H9 (cell line): ENCODE results near the gene PARK7. TPM values are rescaled to one million over a fixed set of nuclear protein-coding genes. Genes with fewer than 3 reads are reported as not detected.

Source experiments
- DNase-seq: peaks from one replicate; pipeline ENCODE4 v3.0.0-alpha.2; 2017
- H2AFZ ChIP-seq: one replicate; pipeline ENCODE4 v1.6.1; 2013; ENCODE audit warnings: mild to moderate bottlenecking, low read length, control low read depth, moderate library complexity
- H2AK5ac ChIP-seq: 2 replicates; pipeline ENCODE4 v1.6.1; 2013; ENCODE audit warnings: low read length, control low read depth, mixed read lengths; ENCODE audit not compliant: insufficient read length
- H2BK120ac ChIP-seq: one replicate; pipeline ENCODE4 v1.6.1; 2013; ENCODE audit warnings: low read depth, mild to moderate bottlenecking, low read length, control low read depth, inconsistent platforms; ENCODE audit not compliant: poor library complexity, severe bottlenecking
- H2BK12ac ChIP-seq: 2 replicates; pipeline ENCODE4 v1.6.1; 2013; ENCODE audit warnings: low read length, control low read depth, mixed read lengths, low read depth; ENCODE audit not compliant: insufficient read length
- H2BK15ac ChIP-seq: 2 replicates; pipeline ENCODE4 v1.6.1; 2013; ENCODE audit warnings: low read depth, low read length, control low read depth
- H2BK20ac ChIP-seq: one replicate; pipeline ENCODE4 v1.6.1; 2013; ENCODE audit warnings: low read depth, mild to moderate bottlenecking, low read length, control low read depth, inconsistent platforms; ENCODE audit not compliant: poor library complexity, severe bottlenecking
- H2BK5ac ChIP-seq: 2 replicates; pipeline ENCODE4 v1.6.1; 2013; ENCODE audit warnings: low read length, control low read depth, mixed read lengths; ENCODE audit not compliant: insufficient read length
- H3K14ac ChIP-seq: 2 replicates; pipeline ENCODE4 v1.6.1; 2013; ENCODE audit warnings: low read length, control low read depth; ENCODE audit not compliant: insufficient read depth
- H3K18ac ChIP-seq: 2 replicates; pipeline ENCODE4 v1.6.1; 2013; ENCODE audit warnings: low read depth, mild to moderate bottlenecking, mixed read lengths, low read length, control low read depth; ENCODE audit not compliant: insufficient read length
- H3K23ac ChIP-seq: 2 replicates; pipeline ENCODE4 v1.6.1; 2013; ENCODE audit warnings: low read length, control low read depth, mixed read lengths, low read depth; ENCODE audit not compliant: insufficient read length
- H3K23me2 ChIP-seq: 2 replicates; pipeline ENCODE4 v1.6.1; 2013; ENCODE audit warnings: low read depth, mild to moderate bottlenecking, mixed read lengths, low read length, control low read depth; ENCODE audit not compliant: insufficient read length, poor library complexity, severe bottlenecking
- H3K27ac ChIP-seq: 2 replicates; pipeline ENCODE4 v1.5.1; 2013; ENCODE audit warnings: low read length, control low read depth, mixed read lengths, low read depth; ENCODE audit not compliant: insufficient read length
- H3K27me3 ChIP-seq: 2 replicates; pipeline ENCODE4 v1.6.1; 2013; ENCODE audit warnings: low read length, control low read depth, inconsistent platforms; ENCODE audit not compliant: insufficient read depth
- H3K4ac ChIP-seq: 2 replicates; pipeline ENCODE4 v1.6.1; 2013; ENCODE audit warnings: low read depth, mild to moderate bottlenecking, control low read depth, inconsistent platforms, low read length, moderate library complexity
- H3K4me1 ChIP-seq: 2 replicates; pipeline ENCODE4 v1.6.1; 2013; ENCODE audit warnings: low read length, control low read depth, inconsistent platforms; ENCODE audit not compliant: insufficient read depth
- H3K4me2 ChIP-seq: 2 replicates; pipeline ENCODE4 v1.6.1; 2013; ENCODE audit warnings: low read length, control low read depth, mixed read lengths; ENCODE audit not compliant: insufficient read length, insufficient read depth
- H3K56ac ChIP-seq: 2 replicates; pipeline ENCODE4 v1.6.1; 2013; ENCODE audit warnings: low read depth, mild to moderate bottlenecking, mixed read lengths, low read length, control low read depth; ENCODE audit not compliant: insufficient read length
- H3K79me1 ChIP-seq: 2 replicates; pipeline ENCODE4 v1.6.1; 2013; ENCODE audit warnings: low read depth, mild to moderate bottlenecking, moderate library complexity, low read length, control low read depth, inconsistent platforms; ENCODE audit not compliant: insufficient read depth, poor library complexity, severe bottlenecking
- H3K79me2 ChIP-seq: 2 replicates; pipeline ENCODE4 v1.6.1; 2013; ENCODE audit warnings: low read length, control low read depth, inconsistent platforms; ENCODE audit not compliant: insufficient read depth
- H3K9ac ChIP-seq: 2 replicates; pipeline ENCODE4 v1.6.1; 2013; ENCODE audit warnings: low read length, control low read depth, mixed read lengths; ENCODE audit not compliant: insufficient read length; ENCODE audit errors: extremely low read depth
- H3K9me3 ChIP-seq: one replicate; pipeline ENCODE4 v1.6.1; 2013; ENCODE audit warnings: low read depth, low read length, inconsistent platforms; ENCODE audit not compliant: control insufficient read depth
- H3T11ph ChIP-seq: one replicate; pipeline ENCODE4 v1.6.1; 2013; ENCODE audit warnings: mild to moderate bottlenecking, low read length, control low read depth, inconsistent platforms
- H4K20me1 ChIP-seq: one replicate; pipeline ENCODE4 v1.6.1; 2013; ENCODE audit not compliant: control insufficient read depth, insufficient read length, insufficient read depth
- H4K5ac ChIP-seq: 2 replicates; pipeline ENCODE4 v1.6.1; 2013; ENCODE audit warnings: low read depth, mild to moderate bottlenecking, mixed read lengths, low read length, control low read depth; ENCODE audit not compliant: insufficient read length
- H4K8ac ChIP-seq: replicated peaks from 2 replicates; pipeline ENCODE4 v1.6.1; 2013; ENCODE audit warnings: low read length, control low read depth, mixed read lengths, low read depth; ENCODE audit not compliant: insufficient read length
- H4K91ac ChIP-seq: 2 replicates; pipeline ENCODE4 v1.6.1; 2013; ENCODE audit warnings: low read depth, mild to moderate bottlenecking, moderate library complexity, mixed read lengths, low read length, control low read depth; ENCODE audit not compliant: insufficient read length
- H3K27ac Mint-ChIP-seq, 3 experiments: 2 replicates in 2 of 3; 3 replicates in 1 of 3; pipeline ENCODE4 v1.8.0; 2020 to 2021; ENCODE audit warnings: mixed read lengths in 3 of 3, mild to moderate bottlenecking in 1 of 3, moderate library complexity in 1 of 3
- H3K27me3 Mint-ChIP-seq: 2 replicates; pipeline ENCODE4 v1.8.0; 2021; ENCODE audit warnings: low read depth, mild to moderate bottlenecking, moderate library complexity, mixed read lengths
- H3K36me3 Mint-ChIP-seq, 3 experiments: 2 replicates in 2 of 3; 3 replicates in 1 of 3; pipeline ENCODE4 v1.8.0; 2020 to 2021; ENCODE audit warnings: low read depth in 3 of 3, mixed read lengths in 3 of 3; ENCODE audit not compliant: insufficient read depth in 1 of 3
- H3K4me1 Mint-ChIP-seq, 2 experiments: 2 replicates each; pipeline ENCODE4 v1.8.0; 2020; ENCODE audit warnings: mixed read lengths in 2 of 2
- H3K4me3 Mint-ChIP-seq, 2 experiments: 2 replicates in 1 of 2; 3 replicates in 1 of 2; pipeline ENCODE4 v1.8.0; 2020 to 2021; ENCODE audit warnings: mild to moderate bottlenecking in 2 of 2, mixed read lengths in 2 of 2, moderate library complexity in 1 of 2
- H3K9me3 Mint-ChIP-seq, 2 experiments: 2 replicates in 1 of 2; 3 replicates in 1 of 2; pipeline ENCODE4 v1.8.0; 2020; ENCODE audit warnings: mild to moderate bottlenecking in 2 of 2, mixed read lengths in 2 of 2, moderate library complexity in 1 of 2
- WGBS: extraction: QIAGEN DNeasy Blood & Tissue Kit; methylation state at CpG from one replicate; pipeline ENCODE4 v1.1.7; 2013; ENCODE audit warnings: missing lambda C conversion rate, low lambda C conversion rate, mixed read lengths; ENCODE audit not compliant: insufficient read length; ENCODE audit errors: extremely low coverage; 5-methylcytosine and 5-hydroxymethylcytosine counted together
- total RNA-seq: library from RNA; stranded (reverse); gene quantifications from 2 replicates; pipeline ENCODE4 v1.2.1, GENCODE V29; 2021
- TF ChIP-seq, protein P1 (sequence below): fragments of 200-600 bp; sonication (generic); conservative IDR thresholded peaks from 3 replicates; pipeline ENCODE4 v1.8.0; 2021; ENCODE audit warnings: antibody characterized with exemption, mild to moderate bottlenecking

The PARK7 gene
- total RNA-seq, 1 experiment from 2014 or later: 370 TPM

DNA sequence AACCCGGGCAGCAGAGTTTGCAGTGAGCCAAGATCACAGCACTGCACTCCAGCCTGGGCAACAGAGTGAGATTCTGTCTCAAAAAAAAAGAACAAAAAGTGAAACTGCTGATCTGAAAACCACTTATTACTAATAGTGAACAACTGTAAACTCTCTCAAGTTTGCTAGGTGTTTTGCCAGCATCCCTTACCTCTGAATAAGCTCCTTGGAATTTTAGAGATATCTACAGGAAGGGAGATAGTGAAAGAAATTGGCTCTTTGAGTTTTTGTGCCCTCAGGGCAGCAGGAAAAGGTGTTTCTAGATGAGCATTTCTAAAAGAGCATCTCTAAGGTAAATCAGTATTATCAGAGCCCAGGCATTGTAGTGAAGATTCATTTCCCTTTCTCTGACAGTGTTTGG lies 27.1 kb downstream of the PARK7 start:
- H3K4ac ChIP-seq: no peak overlapping the region
- no peaks in the 10 kb centered on the region for H3K79me2 ChIP-seq
- no peak overlapping the region for H3K4me3 Mint-ChIP-seq
- H3K9me3 Mint-ChIP-seq: peaks cover 0 to 5% of the 10 kb centered on the region in 2 experiments; a peak in 1 of 5 replicates
- peak overlapping the region in 1 of 3 experiments; percentile 12; a peak in 1 of 7 replicates for H3K27ac Mint-ChIP-seq
- H2AFZ ChIP-seq: no peak overlapping the region
- no peak overlapping the region for H4K91ac ChIP-seq
- H4K20me1 ChIP-seq: peaks cover 3% of the 10 kb centered on the region
- WGBS: no CpG with 5 or more reads among the region's 1 CpG
- no peak overlapping the region for H4K5ac ChIP-seq
- H3K27me3 ChIP-seq: no peaks in the 10 kb centered on the region
- H3K9me3 ChIP-seq: no peaks in the 10 kb centered on the region
- peaks cover 32 to 50% (median 44%) of the 10 kb centered on the region in 3 experiments for H3K36me3 Mint-ChIP-seq
- no peak overlapping the region for H3K9ac ChIP-seq
- no peak overlapping the region for H3K4me2 ChIP-seq
- H2BK12ac ChIP-seq: no peak overlapping the region
- peaks cover 21 to 45% of the 10 kb centered on the region in 2 experiments for H3K4me1 Mint-ChIP-seq
- no peak overlapping the region for H3K18ac ChIP-seq
- no peaks in the 10 kb centered on the region for H3K79me1 ChIP-seq
- H3K27ac ChIP-seq: no peak overlapping the region
- H3K23ac ChIP-seq: no peak overlapping the region
- no peaks in the 10 kb centered on the region; the same call in 1 of the 2 replicates for H3K27me3 Mint-ChIP-seq
- H2BK15ac ChIP-seq: no peak overlapping the region
- no peak overlapping the region for H3T11ph ChIP-seq
- H3K56ac ChIP-seq: no peak overlapping the region
- H2AK5ac ChIP-seq: no peak overlapping the region
- no peak overlapping the region for H4K8ac ChIP-seq
- no peak for DNase-seq
- H2BK120ac ChIP-seq: no peak overlapping the region
- TF ChIP-seq, protein P1, sequence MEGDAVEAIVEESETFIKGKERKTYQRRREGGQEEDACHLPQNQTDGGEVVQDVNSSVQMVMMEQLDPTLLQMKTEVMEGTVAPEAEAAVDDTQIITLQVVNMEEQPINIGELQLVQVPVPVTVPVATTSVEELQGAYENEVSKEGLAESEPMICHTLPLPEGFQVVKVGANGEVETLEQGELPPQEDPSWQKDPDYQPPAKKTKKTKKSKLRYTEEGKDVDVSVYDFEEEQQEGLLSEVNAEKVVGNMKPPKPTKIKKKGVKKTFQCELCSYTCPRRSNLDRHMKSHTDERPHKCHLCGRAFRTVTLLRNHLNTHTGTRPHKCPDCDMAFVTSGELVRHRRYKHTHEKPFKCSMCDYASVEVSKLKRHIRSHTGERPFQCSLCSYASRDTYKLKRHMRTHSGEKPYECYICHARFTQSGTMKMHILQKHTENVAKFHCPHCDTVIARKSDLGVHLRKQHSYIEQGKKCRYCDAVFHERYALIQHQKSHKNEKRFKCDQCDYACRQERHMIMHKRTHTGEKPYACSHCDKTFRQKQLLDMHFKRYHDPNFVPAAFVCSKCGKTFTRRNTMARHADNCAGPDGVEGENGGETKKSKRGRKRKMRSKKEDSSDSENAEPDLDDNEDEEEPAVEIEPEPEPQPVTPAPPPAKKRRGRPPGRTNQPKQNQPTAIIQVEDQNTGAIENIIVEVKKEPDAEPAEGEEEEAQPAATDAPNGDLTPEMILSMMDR: no peak
- H3K4me1 ChIP-seq: no peaks in the 10 kb centered on the region
- no peak overlapping the region for H2BK5ac ChIP-seq
- no peak overlapping the region for H2BK20ac ChIP-seq
- H3K14ac ChIP-seq: no peak overlapping the region
- H3K23me2 ChIP-seq: no peaks in the 10 kb centered on the region
